IPS-NIHi7 (cell line): Measurements from ENCODE around the gene HSD11B1.

Source experiments
- DNase-seq: peaks from one replicate; pipeline ENCODE4 v3.0.0; 2012; ENCODE audit warnings: mixed read lengths; ENCODE audit errors: extremely low spot score

Gene HSD11B1

DNA sequence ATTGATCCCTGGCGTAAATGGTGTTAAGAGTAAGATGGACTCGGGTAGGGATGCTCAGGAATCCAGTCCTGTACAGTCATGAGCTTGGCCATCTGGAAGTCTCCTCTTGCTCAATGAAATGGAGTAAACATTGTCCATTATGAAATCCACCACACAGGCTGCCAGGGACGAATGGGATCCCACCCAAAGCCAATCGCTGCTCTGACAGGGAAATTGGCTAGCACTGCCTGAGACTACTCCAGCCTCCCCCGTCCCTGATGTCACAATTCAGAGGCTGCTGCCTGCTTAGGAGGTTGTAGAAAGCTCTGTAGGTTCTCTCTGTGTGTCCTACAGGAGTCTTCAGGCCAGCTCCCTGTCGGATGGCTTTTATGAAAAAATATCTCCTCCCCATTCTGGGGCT is at the start of gene HSD11B1:
HSD11B1 (plus strand) TSS at position 263 of the 400 bp plus-strand sequence; CDS start at position 360, 97 bp downstream.
- DNase-seq = no peak

DNA sequence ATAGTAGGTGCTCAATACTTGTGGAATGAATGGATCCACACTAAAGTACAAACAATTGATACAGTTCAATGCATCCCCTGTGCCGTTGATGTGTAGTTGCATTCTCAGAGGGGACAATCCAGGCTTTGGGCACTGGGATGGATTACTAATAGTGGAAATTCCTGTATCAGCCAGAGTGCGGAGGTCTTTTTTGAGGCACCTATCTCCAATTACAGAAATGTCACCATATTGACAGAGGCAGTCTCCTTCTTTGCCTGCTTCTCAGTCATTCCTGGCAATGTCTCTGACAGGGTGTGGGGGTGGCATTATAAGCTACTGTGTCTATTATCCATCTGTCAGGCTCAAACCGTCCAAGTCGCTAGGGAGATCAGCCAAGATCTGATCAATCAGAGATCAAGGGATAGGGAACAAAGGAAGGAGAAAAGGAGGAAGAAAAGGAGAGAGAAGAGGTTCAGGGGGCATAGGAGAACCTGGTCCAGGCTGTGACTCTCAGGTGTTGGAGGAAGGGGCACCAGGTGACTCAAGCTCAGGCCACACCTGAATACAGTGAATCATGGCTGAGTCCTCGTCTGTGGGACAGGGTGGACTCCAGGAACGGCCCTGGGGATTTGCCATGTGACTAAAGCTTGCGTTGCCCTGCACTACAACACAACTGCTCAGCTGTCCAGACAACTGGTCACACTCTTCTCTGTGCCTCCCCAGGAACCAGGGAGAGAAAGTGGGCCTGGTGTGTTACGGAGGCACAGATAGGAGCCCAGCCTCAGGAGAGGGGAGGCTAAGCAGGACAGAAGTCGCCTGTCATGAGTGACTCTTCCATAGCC is 49.0 kb upstream of the HSD11B1 start:
- no peak for DNase-seq

DNA sequence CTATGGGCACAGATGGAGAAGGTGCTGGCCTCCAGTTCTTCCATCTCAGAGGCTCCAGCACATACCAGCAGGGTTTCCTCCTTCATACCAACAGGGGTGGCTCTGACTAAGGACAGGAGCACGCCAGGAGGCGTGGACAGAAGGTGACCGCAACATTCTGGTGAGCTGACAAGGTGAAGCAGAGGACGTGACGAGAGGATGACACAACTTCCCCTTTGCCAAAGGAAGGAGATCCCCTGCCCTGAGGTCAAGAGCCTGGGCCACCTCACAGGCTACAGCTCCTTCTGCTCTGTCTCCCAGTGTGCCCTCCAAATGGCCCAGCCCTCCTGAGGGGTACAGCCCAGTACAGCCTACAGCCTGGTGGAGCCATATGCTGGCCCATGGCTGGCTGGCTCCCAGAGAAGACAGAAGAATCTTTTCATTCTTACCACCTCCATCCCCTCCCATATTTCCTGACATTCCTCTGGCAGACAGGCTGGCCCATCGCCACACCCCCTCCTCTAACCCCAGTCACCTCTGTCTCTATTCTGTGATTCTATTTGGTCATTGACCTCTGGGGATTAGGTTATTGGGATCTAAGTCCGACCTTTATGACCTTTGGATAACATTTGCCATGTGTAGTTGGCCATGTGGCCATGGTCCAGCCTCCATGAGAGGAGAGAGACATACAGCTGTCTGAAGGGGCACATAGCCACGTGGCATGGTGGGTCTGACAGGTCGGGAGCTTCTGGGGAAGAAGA is 47.3 kb upstream of the HSD11B1 start:
- DNase-seq = no peak

DNA sequence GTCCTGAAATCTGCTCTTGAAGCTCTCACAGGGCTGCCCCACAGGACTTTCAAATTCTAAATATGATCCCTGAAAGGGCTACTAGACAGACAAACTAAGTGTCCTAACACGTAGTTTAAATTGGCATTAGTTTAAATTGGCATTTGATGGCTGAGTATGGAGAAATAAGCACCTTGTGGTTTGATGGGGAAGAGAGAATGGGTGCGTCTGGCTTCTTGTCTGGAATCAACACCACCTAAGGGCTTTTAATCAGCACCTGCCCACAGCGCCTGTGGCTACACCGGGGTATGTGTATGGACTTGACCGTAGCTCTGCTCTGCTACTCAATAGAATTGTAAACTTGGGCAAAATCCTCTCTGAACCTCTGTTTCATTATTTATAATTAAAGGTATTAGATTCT is 46.7 kb upstream of the HSD11B1 start:
- DNase-seq = no peak

DNA sequence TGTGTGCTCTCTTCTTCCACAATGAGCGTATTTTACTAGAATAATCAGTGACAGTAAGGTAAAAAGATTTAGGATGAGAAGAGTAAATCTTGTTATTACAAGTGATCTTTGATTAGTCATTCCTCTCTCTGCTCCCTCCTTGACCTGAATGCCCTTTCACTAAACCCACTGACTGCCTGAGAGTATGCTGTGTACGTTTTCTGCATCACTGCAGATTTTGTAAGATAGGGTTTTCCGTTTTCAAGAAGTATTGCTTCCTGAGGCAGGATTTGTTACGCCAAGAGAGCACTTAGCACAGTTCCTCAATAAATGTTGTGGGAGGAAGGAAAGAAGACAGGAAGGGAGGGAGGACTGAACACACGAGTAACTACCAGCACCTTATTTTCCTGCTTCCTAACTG is 44.7 kb upstream of the HSD11B1 start:
- no peak for DNase-seq

DNA sequence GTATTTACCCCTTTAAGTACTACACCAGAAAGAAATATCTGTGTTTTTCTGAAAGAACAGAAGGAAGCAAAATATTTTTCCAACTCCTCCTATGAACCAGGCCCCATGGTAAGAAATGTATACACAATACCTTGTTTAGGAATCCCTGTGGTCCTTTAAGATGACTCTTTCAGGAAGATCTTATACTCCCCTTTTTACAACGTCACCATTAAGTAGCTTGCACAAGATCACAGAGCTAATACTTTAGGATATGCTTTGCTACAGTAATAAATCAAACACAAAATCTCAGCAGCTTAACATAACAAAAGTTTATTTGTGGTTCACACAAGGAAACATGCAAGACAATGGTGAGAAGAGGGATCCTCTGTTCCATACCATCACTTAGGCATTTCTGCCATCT is 43.6 kb upstream of the HSD11B1 start:
- no peak for DNase-seq

DNA sequence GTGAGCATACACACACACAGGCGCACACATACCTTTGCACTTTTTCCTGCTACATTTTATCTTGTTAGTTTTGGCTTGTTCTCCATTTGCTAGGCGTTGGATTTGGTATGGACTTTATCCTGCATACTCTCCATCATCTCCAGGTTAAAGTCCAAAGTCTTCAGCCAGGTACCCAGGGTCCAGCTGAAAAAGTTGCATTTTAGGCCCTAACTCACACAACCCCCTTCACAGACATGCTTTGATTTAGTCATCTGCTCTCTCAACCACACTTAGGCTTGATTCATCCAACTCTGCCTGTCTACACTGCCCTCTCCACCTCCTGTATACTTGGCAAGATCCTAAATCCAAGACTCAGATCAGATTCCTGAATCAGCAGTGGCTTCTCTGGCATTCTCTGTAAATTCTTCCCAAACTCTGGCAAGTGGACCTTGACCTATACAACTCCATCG is 41.7 kb upstream of the HSD11B1 start:
- DNase-seq = no peak

DNA sequence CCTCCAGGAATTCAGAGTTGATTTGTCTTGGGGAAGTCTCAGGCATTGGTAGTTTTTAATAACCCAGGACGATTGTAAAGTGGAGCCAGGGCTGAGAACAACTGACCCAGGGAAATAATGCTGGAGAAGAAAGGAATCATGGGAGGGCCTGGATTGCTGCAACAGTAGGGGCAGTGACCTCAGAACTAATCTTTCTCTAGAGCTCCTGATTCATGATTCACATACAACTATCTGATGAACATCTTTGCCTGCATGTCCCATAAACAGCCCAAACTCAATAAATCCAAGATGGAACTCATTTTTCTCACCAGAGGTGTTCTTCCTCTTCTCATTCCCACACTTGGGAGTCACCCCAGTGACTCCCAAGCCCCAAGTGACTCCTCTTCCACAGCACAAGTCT is 37.5 kb upstream of the HSD11B1 start:
- DNase-seq = no peak

DNA sequence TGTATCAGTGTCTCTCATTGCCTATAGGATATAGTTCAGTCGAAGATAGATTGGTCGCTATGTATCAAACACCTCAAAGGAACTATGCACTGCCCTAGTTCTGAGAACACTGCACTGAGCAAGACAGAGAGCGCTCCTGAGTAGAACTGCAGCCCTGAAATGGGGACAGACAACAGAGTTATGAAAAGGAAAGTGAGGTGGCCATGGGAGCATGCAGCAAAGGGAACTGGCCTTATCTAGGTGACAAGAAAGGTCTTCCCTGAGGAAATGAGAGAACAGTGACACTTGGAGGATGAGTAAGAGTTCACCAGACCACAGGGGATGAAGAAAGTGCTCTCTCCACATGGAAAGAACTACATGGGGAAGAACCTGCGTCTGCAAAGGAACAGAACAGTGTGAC is 36.9 kb upstream of the HSD11B1 start:
- DNase-seq = no peak

DNA sequence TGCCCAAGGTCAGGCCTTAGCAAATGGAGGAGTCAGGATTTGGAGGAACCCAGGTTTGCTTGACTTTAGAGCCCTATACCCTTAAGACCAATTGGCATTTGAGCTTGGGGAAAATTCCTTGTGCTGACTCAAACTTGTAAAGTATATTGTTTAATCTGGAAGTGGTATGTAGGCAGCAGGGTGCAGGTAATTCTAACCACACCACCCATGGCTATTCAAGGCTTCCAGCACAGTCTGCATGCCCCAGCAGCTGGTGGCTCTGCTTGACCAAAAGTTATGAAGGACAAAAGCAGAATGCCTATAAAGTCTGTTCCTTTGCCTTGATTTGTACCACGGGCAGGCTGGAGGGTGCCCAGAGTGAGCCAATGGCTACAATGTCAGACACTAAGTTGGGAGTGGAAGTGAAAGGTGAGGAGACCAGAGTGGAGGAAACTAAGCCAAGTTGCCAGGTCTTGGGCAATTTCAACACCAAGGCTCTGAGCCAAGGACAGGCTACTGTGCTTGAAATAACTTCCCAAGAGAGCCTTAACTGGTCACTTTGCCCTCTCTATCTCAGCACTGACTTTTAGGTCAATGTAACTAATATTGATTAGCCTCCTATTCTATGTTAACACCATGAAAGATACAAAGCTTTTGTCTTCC is 34.1 kb upstream of the HSD11B1 start:
- DNase-seq = no peak

DNA sequence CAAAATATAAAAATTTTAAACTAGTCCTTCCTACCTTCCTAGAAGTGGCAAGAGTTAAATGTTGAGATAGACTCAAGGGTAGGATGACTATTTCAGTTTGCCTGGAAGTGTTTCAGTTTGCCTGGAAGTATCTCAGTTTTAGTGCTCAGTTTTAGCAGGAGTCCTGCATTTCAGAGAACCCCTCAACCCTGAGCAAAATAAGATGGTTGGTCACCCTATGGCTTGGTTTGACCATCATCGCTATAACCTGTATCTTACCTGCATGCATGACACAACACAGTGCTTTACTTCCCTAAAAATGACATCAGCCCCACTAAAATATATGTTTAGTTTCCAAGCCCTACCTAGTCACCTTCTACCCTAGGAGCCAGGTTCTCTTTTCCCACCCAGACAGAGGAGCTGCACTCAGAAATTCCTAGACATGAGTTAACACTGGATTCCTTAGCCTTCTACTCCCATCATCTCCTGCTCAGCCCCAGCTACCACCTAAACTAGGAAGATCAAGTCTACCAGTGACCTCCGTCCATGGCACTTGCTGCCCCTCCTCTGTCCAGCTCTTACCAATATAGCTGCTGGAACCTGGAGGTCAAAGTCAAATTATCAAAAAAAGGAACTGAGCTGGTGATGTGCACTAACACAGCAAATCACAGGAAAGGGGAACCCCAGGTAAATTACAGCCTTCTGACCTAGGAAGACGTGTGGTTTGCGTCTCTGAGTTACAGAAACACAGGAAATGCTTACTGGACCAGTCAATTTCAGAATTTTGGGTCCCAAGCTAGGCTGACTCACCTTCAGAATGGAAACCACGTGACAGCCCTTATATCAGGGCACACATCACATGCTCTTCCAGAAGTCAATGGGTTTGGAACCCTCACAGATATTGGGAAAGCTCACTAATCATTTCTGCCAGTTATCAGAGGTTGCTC is 31.7 kb upstream of the HSD11B1 start:
- no peak for DNase-seq

DNA sequence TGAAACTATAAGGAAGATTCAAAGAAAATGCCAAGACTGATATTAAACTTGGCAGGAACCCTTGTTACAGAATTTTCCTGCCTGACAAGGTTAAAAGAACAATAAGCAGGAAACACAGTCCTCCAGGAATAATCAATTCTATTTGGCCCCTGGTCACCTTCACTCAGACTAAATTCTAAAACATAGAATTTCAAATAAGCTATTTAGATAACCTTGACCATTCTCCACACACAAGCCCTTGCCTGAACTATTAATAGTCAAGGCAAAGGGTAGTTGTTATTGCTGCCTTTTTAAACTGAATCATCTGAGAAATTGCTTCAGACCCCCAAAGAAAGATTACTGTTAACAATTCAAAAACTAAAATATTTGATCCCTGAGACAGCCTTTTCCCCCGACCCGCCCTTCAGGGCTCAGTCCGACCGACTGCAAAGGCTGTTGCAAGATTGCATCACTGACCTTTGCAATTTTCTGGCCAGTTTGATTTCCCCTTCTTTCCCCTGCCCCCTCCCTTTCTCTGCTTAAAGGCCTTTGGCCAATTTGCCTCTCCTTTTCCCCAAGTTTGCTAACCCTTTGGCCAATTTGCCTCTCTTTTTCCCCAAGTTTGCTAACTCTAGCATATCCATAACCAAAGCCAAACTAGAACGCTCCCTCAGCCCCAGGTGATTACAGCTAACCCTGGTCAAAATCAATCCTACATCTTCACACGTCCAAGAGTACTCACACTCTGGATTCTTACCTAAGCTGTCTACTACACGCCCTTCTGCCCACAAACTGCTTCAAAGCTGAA is 30.8 kb upstream of the HSD11B1 start:
- DNase-seq = no peak

DNA sequence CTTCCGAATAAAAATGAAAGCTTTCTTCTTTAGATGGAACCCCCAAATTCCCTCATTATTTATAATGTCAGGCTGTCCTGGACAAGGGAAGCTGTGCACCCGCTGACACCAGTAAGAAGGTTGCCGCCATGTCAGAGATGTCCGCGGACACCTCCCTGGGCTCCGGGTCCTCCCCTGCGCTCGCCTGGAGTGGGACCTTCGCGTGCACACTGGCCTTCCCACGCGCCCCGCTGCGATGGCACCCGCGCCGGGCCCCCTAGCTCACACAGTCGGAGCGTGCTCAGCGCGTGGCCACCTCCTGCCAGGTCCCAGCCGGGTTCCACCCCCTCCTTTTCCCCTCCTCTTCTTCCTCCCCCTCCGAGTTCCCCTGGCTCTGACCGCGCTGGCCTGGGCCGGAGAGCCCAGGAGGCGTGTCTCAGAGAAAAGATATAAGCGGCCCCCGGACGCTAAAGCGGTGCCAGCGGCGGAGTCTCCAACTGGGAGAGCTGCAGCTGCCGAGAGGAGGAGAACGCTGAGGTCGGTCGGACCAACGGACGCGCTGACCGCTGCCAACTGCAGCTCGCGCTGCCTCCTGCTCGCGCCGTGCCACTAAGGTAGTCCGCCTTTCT is 29.6 kb upstream of the HSD11B1 start, which contains the start of gene G0S2:
G0S2 (plus strand) TSS at position 456 of the 608 bp plus-strand sequence. CDS start 273 bp downstream, outside the sequence.
- DNase-seq = peak; percentile 56

DNA sequence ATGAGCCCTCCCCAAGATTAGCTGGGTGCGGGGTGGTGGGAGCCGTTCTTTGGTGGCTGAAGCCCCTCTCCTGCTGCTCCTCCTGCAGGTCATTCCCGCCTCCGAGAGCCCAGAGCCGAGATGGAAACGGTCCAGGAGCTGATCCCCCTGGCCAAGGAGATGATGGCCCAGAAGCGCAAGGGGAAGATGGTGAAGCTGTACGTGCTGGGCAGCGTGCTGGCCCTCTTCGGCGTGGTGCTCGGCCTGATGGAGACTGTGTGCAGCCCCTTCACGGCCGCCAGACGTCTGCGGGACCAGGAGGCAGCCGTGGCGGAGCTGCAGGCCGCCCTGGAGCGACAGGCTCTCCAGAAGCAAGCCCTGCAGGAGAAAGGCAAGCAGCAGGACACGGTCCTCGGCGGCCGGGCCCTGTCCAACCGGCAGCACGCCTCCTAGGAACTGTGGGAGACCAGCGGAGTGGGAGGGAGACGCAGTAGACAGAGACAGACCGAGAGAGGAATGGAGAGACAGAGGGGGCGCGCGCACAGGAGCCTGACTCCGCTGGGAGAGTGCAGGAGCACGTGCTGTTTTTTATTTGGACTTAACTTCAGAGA is 29.0 kb upstream of the HSD11B1 start:
- peak; percentile 41 for DNase-seq

DNA sequence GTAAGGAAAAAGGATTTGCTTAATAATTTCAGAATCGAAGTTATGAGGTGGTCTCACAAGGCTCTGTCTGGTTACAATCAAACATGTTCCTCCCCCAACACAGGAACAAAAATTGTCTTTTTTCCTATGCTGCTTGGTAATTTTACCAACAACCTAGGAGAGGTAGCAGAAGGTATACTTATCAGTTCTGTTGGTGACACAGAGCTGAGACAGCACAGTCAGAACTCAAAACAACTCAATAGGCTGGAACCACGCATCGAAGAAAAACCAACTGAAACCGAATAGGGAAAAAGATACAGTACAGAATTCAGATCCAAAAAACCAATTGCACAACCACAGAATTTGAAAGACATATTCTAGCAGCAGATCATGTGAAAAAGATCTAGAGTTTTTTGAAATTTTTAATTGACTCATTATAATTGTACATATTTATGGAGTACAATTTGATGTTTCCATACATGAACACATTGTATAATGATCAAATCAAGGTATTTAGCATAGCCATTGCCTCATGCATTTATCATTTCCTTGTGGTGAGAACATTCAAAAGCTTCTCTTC is 25.6 kb upstream of the HSD11B1 start:
- no peak for DNase-seq

DNA sequence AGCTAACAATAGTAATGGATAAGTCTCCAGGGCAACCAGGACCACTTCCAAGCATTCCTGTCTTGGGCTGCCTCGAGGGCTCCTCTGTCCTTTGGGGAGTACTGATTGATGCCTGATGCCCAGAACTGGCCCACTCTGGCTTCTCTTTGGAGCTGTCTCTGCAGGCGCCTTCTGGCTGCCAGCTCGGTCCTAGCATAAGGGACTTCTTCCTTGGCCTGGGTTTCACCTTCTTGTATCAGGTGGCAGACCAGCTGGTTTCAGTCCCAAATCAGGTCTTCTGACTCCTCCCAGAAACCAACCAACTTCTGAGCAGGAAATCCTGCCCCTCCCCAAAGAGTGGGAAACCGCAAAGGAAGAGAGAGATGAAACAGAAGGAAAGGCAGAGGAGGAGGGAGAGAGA is 18.8 kb upstream of the HSD11B1 start:
- no peak for DNase-seq

DNA sequence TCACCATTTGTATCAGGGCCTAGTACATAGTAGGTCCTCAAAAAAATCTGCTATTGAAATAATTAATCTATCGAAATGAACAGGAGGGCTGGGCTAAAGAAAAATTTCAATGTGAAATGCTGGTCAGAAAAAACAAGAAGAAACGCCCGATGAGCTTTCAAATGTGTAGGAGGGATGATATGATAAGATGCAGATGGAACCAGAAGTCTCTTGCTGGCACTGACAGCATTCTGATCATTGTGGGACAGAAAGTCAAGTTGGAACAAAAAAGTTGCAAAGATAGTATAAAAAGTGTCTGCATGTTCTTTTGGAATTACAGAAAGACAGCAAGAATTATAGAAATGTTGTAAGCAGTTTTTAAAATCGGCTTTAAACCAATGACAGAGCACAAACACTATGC is 18.3 kb upstream of the HSD11B1 start:
- DNase-seq = no peak

DNA sequence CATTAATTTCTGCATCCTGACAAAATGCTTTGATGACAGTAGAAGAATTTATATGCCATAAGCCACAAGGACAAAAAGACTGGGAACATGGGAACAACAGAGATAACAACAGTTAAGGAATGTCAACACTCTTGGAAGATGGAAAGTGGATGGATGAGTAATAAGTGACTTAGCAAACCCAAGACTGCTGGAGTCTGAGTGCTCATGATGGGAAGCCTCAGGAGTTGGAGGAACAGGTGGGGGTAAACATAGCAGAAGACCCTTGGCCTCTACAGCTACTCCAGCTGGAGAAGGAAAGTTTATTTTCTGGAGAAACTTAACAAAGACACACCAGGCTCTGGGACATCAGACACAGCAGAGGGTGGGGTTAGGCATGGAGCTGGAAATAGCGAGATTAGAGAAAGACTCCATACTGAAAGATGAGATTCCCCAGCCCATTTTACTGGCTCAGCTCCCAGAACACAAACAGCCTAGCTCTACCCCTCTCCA is 15.9 kb upstream of the HSD11B1 start:
- no peak for DNase-seq

DNA sequence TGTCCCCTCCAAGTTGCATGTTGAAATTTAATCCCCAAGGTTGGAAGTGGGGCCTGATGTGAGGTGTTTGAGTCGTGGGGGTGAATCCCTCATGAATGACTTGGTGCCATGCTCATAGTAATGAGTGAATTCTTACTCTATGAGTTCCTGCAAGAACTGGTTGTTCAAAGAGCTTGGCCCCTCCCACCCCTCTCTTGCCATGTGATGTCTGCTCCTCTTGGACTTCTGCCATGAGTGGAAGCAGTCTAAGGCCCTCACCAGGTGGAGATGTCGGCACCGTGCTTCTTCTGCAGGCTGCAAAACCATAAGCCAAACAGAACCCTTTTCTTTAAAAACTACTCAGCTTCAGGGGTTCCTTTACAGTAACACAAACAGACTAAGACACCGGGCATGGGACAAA is 15.2 kb upstream of the HSD11B1 start:
- DNase-seq = no peak
